HUES6 (cell line): ENCODE data around the gene NCOA1.
"Not testable (repeated sequence)": the region's sequence is repeated elsewhere in the genome, so short reads cannot be mapped to it uniquely, and the experiment has no call there.

ENCODE experiments used
- H3K27ac ChIP-seq: 2 replicates; pipeline ENCODE4 v1.7.0; 2013; ENCODE audit warnings: low read depth, mild to moderate bottlenecking, low read length, inconsistent platforms
- H3K27me3 ChIP-seq: 2 replicates; pipeline ENCODE4 v1.6.1; 2013; ENCODE audit warnings: low read length; ENCODE audit not compliant: control insufficient read depth, insufficient read depth
- H3K36me3 ChIP-seq: 2 replicates; pipeline ENCODE4 v1.6.1; 2013; ENCODE audit warnings: low read length; ENCODE audit not compliant: control insufficient read depth, insufficient read depth
- H3K4me1 ChIP-seq: 2 replicates; pipeline ENCODE4 v1.6.1; 2013; ENCODE audit warnings: low read length; ENCODE audit not compliant: control insufficient read depth, insufficient read depth
- H3K4me3 ChIP-seq: 2 replicates; pipeline ENCODE4 v1.5.1; 2013; ENCODE audit warnings: low read depth, low read length
- H3K9ac ChIP-seq: one replicate; pipeline ENCODE4 v1.6.1; 2013; ENCODE audit warnings: mild to moderate bottlenecking, low read length
- H3K9me3 ChIP-seq: 2 replicates; pipeline ENCODE4 v1.6.1; 2013; ENCODE audit warnings: low read depth, low read length; ENCODE audit not compliant: control insufficient read depth, insufficient read depth

NCOA1 gene

DNA sequence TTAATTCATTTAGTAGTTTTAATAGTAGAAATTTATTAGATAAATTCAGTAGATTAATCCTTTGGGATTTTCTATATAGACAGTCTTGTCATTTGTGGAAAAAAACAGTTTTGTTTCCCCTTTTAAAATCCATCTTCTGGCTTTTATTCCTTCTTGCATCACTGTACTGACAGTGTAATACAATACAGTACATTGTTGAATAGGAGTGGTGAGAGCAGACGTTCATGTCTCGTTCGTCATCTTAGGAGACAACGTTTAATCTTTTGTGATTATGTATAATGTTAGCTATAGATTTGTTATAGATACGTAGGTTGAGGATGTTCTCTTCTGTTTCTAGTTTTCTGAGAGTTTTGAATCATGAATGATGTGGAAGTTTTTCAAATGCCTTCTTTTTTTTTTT is 61.8 kb downstream of the NCOA1 start:
- no peak overlapping the region for H3K27ac ChIP-seq
- peaks cover 3% of the 10 kb centered on the region; the same call in 1 of the 2 replicates for H3K36me3 ChIP-seq

DNA sequence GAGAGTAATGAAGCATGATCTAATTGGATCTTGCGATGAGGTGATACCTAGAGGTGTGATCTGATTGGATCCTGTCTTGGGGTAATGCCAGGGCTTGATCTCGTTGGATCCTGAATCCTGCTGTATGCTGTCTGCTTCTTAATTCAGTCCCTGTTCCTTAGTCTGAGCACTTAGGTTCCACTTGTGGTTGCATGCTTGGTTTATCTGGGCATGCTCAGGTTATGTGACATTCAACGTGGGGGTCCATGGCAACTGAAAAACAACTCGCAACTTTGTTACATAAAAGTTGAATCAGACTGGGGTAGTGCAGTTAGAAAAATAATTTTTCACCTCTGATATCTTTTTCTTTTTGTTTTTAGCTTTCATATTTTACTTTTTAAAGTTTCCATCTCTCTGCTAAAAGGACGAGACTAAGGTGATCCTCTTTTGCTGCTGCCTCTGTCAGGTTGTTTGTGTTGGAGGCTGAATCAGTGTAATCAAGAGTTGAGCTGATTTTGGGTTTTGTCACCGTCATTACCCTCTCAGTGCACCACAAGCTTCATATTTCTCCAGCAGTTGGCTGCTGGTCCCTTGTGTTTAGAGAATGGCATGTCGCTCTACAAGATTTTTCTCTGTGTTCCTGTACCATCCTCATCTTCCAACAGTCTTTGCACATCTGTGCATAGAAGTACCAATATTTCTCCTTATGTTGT is 67.9 kb downstream of the NCOA1 start:
- no peaks in the 10 kb centered on the region for H3K9me3 ChIP-seq
- no peak overlapping the region for H3K9ac ChIP-seq
- no peaks in the 10 kb centered on the region for H3K4me1 ChIP-seq
- no peak overlapping the region for H3K27ac ChIP-seq
- no peak overlapping the region for H3K4me3 ChIP-seq
- H3K36me3 ChIP-seq: peaks cover 3% of the 10 kb centered on the region; the same call in 1 of the 2 replicates
- H3K27me3 ChIP-seq: no peaks in the 10 kb centered on the region

More for the DNA sequence above, 61.8 kb downstream of the NCOA1 start:
- Histone ChIP-seq H3K4me1 (no peaks in the 10 kb centered on the region), H3K4me3 (no peak overlapping the region), H3K9me3 (peaks cover 21% of the 10 kb centered on the region), H3K27me3 (no peaks in the 10 kb centered on the region), H3K9ac (no peak overlapping the region)

DNA sequence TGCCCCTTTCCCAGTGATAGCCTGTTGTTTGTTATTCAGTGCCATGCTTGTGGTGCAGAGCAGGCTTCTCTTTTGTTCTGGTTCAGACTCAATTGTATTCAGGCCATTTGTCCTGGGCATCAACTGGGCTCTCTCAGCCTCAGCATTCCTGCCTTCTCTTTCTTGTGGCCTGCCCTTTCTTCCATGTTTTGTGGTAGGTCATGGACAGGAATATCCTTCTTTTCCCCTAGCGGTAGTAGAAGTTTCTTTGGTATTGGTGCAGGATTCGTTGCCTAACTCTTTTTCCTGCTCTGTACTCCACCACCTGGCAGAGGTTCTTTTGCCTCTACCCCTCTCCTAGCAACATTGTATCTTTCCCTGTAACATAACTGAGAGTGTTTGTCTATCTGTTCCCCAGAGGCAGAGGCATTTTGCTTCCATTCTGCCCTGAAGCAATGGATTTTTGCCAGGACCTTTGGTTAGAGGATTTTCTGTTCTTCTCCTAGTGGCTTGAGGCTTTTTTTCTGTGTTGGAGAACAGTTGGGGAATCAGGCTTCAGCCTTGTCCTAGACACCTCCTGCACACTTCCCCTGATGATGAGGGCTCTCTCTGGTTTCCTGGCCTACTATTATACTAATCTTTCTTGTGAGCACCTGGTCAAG is 68.5 kb downstream of the NCOA1 start:
- Histone ChIP-seq H3K9ac (no peak overlapping the region), H3K4me1 (no peaks in the 10 kb centered on the region), H3K4me3 (no peak overlapping the region), H3K27ac (no peak overlapping the region), H3K27me3 (no peaks in the 10 kb centered on the region), H3K36me3 (peaks cover 3% of the 10 kb centered on the region; the same call in 1 of the 2 replicates), H3K9me3 (no peaks in the 10 kb centered on the region)

DNA sequence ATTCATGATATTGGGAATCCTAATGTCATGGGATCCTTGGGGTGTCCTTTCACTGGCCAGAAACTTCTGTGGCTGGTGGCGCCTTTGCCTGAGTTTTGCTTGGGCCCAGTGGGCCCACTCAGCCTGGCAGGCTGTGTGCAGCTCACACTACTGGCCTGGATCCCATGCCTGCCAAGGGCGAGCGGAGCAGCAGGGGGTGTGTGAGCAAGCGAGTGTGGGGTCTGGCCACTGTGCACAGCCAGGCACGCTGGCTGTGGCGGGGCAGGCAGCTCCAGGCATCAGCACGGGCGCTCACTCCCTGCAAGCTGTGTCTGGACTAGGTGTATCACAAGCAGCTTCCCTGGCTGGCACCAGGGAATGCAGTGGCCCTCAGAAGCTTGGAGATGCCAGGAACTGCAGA is 74.5 kb downstream of the NCOA1 start:
- Histone ChIP-seq H3K36me3 (peaks cover 9% of the 10 kb centered on the region), H3K9me3 (peaks cover 19% of the 10 kb centered on the region), H3K4me1 (no peaks in the 10 kb centered on the region), H3K9ac (no peak overlapping the region), H3K4me3 (no peak overlapping the region), H3K27ac (no peak overlapping the region), H3K27me3 (no peaks in the 10 kb centered on the region)

DNA sequence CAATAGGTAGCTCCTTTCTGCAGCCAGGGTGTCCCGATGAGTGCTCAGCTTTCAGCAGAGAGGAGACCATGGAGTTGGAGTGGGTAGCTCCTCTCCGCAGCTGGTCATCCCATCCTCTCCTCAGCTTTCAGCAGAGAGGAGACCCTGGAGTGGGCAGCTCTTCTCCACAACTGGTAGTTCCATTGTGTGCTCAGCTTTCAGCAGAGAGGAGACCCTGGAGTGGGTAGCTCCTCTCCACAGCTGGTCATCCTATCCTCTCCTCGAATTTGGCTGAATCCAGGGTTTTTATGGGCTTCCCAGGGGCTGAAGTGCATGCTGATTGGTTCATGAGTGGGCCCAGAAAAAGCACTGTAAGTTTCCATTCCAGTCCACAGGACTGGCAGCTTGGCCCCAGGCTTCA is 75.2 kb downstream of the NCOA1 start:
- Histone ChIP-seq H3K36me3 (peaks cover 9% of the 10 kb centered on the region), H3K27ac (no peak overlapping the region), H3K4me1 (no peaks in the 10 kb centered on the region), H3K27me3 (no peaks in the 10 kb centered on the region), H3K9me3 (peaks cover 19% of the 10 kb centered on the region), H3K9ac (no peak overlapping the region), H3K4me3 (no peak overlapping the region)

DNA sequence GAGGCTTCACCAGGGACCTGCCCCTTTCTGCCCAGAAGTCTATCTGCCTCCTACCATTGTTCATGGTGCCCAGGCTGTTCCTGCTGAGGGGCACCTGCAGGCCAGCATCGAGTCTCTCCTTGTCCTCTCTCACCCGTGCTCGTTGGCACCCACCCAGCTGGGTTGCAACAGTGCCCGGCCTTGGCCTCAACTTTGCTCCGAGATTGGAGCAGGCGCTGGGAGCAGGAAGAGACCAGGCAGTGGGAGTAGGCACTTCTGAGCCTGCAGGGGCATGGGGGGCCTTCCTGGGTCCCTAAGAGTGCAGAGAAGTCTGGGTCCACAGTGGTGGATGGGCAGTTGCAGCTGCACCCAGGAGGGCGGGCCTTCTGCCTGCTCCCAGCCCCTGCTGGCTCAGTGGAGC is 75.6 kb downstream of the NCOA1 start:
- Histone ChIP-seq H3K9me3 (peaks cover 19% of the 10 kb centered on the region), H3K9ac (no peak overlapping the region), H3K4me3 (no peak overlapping the region), H3K36me3 (peaks cover 9% of the 10 kb centered on the region), H3K27ac (no peak overlapping the region), H3K27me3 (no peaks in the 10 kb centered on the region), H3K4me1 (no peaks in the 10 kb centered on the region)

DNA sequence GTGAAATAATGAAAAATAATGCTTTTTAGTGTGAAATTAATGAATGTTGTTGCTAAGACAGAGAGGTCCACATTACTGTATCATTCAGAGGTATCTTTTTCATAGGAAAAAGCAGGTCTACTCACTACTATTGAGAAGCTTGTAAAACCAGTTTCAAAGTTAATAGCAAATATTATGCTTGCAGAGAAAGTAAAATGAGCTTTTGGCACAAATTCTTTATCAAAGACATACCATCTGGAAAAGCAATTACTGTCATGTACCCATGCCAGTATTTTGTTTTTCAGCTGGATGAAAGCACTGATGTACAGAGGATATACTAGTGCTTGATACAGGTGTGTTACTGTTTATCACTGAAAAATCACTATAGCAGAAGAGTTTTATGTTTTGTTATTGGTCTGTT is 77.5 kb downstream of the NCOA1 start:
- peaks cover 19% of the 10 kb centered on the region for H3K9me3 ChIP-seq
- H3K36me3 ChIP-seq: peaks cover 9% of the 10 kb centered on the region
- no peak overlapping the region for H3K4me3 ChIP-seq
- H3K9ac ChIP-seq: no peak overlapping the region
- H3K27me3 ChIP-seq: no peaks in the 10 kb centered on the region
- H3K4me1 ChIP-seq: no peaks in the 10 kb centered on the region
- no peak overlapping the region for H3K27ac ChIP-seq

DNA sequence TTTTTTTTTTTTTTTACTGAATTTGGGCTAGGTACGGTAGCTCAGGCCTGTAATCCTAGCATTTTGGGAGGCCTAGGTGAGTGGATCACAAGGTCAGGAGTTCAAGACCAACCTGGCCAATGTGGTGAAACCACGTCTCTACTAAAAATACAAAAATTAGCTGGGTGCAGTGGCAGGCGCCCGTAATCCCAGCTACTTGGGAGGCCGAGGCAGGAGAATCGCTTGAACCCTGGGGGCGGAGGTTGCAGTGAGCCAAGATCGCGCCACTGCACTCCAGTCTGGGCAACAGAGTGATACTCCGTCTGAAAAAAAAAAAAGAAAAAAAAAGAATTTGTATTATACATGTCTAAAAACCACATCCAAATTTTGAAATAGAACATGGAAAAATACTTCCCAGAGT is 78.5 kb downstream of the NCOA1 start:
- H3K9ac ChIP-seq, H3K27me3 ChIP-seq, H3K4me3 ChIP-seq, H3K4me1 ChIP-seq, H3K27ac ChIP-seq, H3K36me3 ChIP-seq: not testable (repeated sequence)
- H3K9me3 ChIP-seq: peaks cover 19% of the 10 kb centered on the region

DNA sequence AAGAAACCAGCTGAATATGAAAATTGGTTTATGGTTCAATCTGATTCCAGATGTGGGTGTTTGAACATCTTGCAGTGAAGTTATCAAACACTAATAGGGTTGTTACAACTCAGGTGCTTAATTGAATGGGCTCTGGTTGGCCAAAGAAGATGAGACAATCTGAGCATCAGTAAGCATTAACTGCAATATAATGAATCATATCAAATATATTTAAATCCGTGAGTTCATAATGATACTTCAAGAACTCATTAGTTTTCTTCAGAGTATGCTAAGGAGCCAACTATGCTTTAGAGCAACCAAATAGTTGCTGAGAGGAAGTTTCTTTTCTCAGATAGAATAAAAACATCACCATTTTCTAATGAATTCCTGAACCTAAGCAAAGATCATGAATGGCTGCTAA is 79.2 kb downstream of the NCOA1 start:
- Histone ChIP-seq H3K36me3 (peaks cover 9% of the 10 kb centered on the region), H3K9ac (no peak overlapping the region), H3K4me1 (no peaks in the 10 kb centered on the region), H3K27ac (no peak overlapping the region), H3K27me3 (no peaks in the 10 kb centered on the region), H3K4me3 (no peak overlapping the region), H3K9me3 (peaks cover 19% of the 10 kb centered on the region)

DNA sequence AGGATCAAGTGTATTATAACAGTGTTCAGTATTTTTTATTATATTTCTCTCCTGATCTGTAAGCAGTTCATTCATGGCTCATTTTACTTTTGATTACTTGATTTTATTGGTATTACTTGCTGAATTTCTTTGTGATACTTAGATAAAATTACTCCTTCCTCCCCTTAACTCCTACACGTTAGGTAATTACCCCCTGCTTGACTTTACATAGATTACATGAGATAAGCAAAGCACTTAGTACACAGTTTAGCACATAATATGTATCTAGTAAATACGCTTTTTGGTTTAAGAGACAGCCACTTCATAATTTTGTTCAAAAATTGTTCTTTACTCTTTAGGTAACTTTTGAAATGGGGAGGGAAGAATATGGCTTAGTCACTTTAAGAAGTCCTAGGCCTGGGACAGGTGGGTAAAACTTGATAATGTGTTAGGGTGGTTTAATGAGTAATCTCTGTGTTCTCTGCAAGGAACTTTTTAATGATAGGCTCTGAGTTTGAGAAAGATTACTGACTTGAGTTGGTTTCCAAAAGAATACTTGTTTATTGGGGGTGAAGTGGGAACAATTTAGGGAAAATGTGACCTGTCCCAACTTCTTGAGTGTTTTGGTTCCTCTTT is 80.9 kb downstream of the NCOA1 start:
- Histone ChIP-seq H3K27ac (no peak overlapping the region), H3K9ac (no peak overlapping the region), H3K9me3 (peaks cover 3% of the 10 kb centered on the region; the same call in 1 of the 2 replicates), H3K36me3 (no peaks in the 10 kb centered on the region), H3K4me1 (no peaks in the 10 kb centered on the region), H3K4me3 (no peak overlapping the region), H3K27me3 (no peaks in the 10 kb centered on the region)

DNA sequence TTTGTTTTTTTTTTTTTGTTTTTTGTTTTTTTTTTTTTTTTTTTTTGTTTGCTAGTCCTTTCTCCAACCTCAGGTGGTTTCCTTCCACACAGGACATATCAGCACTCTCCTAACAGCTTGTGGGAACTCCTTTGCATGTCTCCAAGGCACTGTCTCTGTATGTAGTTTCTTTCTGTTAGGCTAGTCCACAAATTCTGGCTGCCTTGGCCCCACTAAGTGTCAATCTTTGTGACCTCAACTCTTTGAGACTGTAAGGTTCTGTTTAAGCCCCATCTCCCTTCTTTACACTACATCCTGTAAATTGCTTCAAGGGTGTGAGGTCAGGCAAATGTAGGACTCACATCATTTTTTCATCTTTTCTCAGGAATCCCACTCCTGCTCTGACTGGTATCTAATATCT is 85.1 kb downstream of the NCOA1 start:
- Histone ChIP-seq H3K9ac (no peak overlapping the region), H3K27me3 (no peaks in the 10 kb centered on the region), H3K36me3 (no peaks in the 10 kb centered on the region), H3K4me3 (no peak overlapping the region), H3K27ac (no peak overlapping the region), H3K9me3 (no peaks in the 10 kb centered on the region), H3K4me1 (peaks cover 13% of the 10 kb centered on the region; the same call in 1 of the 2 replicates)
